HG02763 (cell line): ENCODE data around the gene SYTL1.

Experiments
- ATAC-seq: cut with Tn5 transposase; IDR thresholded peaks from one replicate; pipeline ENCODE4 v1.9.1; 2021; ENCODE audit warnings: mild to moderate bottlenecking, moderate library complexity; ENCODE audit not compliant: unreplicated experiment

The SYTL1 gene

GRCh38 chr1:27318596-27318995 is 23.2 kb upstream of the SYTL1 start:
- ATAC-seq: no peak

DNA sequence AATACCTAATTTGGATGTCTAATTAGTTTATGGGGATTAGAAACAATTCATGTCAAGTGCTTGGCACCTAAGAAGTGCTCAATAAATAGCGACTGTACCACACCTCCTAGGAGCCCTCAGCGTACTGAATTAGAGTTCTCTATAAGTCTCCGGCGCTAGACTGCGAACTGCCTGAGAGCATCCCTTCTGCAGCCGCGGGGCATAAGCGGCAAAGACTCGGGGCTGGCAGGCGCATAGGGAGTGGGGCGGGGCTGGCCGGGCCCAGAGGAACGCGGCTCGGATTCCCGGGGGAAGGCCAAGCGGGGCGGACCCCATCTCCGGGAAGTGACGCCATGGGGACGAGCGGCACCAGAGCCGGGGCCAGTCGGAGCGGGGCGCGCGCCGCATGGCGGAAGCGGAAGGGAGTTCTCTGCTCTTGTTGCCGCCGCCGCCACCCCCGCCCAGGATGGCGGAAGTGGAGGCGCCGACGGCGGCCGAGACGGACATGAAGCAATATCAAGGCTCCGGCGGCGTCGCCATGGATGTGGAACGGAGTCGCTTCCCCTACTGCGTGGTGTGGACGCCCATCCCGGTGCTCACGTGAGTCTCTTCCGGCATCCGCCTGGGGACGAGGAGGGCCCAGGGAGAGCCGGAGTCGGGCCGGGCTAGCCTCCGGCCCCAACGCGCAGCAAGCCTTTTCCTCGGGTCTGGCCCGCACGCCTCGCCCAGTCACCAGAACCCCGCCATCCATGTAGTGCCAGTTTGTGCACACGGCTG is 19.8 kb upstream of the SYTL1 start, which contains the start of gene TMEM222:
TSS of gene TMEM222 (plus strand) at position 351 of the 756 bp plus-strand sequence. CDS start at position 386, 35 bp downstream.
- ATAC-seq: peak; percentile 92

DNA sequence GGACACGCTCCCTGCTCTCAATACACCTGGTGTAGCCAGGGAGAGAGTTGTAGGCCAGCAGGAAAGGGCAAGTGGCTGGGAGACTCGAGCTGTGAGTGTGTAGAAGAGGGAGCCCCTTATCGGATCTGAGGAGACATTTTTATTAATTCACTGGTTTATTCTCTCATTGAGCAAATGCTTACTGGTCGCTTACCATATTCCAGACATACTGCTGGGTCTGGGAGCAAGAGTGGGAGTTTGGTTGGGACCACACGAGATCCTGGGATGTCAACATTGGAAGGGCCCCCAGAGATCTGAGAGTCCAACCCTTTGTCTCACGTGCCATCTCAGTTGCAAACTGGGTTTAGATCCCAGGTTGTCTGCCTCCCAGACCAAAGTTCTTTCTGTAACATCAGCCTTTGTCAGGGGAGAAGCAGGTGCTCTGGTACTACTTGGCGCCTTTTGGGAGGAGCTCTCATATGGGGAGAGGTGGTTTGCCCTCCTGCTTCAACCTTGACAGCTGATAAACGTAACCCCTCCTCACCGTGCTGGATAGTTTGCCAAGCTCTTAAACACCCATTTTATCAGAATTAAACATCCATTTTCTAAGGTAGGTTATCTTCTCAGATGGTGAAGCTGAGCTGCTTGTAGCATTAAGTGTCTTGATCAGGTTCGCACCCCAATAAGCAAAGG is 19.1 kb upstream of the SYTL1 start:
- no peak for ATAC-seq

DNA sequence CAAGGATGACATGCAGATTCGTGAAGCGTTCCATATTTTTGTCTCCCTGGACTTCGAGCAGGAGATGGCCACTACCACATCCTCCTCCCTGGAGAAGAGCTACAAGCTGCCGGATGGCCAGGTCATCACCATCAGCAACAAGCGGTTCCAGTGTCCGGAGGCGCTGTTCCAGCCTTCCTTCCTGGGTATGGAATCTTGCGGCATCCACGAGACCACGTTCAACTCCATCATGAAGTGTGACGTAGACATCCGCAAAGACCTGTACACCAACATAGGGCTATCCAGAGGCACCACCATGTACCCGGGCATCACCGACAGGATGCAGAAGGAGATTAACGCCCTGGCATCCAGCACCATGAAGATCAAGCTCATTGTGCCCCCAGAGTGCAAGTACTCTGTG is 16.5 kb upstream of the SYTL1 start:
- no peak for ATAC-seq

DNA sequence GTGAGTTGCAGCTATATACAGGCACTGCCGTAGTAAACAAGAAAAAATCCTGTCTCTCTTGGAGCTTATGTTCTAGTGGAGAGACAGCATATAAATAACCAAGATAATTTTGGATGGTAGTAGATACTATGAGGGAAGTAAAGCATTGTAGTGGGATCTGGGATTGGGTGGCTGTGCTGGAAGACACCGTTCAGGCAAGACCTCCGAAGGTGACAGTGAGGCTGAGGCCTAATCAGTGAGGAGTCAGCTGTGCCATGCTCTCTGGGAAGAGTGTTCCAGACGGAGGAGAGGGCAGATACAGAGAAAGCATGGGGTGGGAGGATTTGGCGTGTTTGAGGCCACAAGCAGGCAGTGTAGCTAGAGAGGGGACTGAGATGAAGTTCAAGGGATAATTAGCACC is 13.9 kb upstream of the SYTL1 start:
- ATAC-seq: no peak

GRCh38 chr1:27330786-27331185 is 11.0 kb upstream of the SYTL1 start:
- ATAC-seq: no peak

- ATAC-seq: no peak
These were observed 10.4 kb upstream of the SYTL1 start for GRCh38 chr1:27331426-27331825.

GRCh38 chr1:27331922-27332321 is 9.9 kb upstream of the SYTL1 start:
- ATAC-seq: no peak

DNA sequence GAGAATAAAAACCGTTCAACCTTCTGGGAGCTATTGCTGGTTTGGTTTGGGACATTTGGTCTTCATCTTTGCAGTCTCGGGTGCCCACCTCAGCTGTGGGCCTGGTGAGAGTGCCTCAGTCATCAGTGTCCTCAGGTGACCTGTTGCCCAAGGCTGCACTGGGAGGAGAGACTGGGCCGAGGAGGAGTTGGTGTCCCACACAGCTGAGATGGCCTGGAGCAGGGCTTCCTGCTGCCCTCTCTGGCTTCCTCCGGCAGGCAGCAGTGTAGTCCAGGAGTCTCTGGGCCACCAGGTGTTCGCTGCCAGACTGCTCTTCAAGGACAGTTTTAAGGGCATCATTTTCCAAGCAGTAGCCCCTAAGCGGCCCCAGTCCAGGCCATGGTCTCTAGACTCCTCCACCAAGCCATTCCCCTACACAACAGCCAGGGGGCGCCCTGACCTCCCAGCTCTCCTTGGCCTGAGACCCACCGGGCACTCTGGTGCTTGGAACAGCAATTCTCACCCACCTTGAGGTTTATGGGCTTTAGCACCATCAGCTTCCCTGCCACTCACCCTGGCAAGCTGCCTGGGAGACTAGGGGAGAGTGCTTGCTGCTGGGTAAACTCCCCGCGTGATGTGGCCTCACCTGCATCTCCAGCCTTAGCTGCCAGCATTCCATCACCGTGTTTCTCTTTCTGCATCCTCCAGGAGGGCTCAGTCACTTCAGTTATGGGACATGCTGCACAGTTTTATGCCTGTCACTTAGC is 9.1 kb upstream of the SYTL1 start:
- ATAC-seq: no peak

GRCh38 chr1:27333717-27334279 is 8.0 kb upstream of the SYTL1 start:
- no peak for ATAC-seq

DNA sequence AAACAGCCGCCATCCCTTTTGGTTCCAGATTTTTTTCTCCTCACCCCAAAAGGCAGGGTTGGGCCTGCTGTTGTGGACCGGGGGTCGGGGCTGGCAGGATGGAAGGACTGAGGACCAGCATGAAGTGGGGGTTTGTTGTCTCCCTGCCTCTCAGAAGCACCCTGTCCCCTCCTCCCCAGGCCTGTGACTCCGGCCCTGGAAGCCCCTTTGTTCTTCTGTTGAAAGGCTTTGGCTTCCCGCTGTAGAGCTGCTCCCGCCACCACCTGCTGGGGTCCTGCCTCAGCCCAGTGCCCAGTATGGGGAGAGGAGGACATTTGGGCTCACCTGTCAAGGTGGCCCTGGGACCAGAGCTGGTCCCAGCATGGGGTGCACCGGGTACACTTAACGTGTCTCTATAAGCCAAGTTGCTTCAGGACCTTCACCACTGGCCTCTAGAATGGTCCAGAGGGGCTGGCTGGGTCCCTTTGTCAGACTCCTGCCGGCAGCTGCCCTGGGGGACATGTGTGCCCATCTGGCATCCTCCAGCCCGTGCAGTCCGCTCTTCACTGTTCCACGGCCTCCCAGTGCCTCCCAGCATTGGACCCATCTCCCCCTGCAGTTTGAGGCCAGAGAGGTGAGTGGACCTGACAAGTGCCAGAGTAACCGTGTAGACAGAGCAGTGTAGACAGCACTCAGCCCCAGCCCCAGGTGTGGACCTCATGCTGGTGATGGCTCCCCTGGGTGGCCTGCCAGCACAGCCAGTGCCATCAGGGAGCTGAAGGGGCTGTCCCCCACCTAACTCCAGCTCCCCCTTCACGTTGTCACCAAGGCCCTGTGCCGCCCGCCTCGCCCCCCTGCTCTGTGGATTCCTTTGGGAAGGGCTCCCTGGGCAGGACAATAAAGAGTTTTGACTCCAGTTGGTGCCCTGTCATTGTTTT is 6.1 kb upstream of the SYTL1 start:
- no peak for ATAC-seq

DNA sequence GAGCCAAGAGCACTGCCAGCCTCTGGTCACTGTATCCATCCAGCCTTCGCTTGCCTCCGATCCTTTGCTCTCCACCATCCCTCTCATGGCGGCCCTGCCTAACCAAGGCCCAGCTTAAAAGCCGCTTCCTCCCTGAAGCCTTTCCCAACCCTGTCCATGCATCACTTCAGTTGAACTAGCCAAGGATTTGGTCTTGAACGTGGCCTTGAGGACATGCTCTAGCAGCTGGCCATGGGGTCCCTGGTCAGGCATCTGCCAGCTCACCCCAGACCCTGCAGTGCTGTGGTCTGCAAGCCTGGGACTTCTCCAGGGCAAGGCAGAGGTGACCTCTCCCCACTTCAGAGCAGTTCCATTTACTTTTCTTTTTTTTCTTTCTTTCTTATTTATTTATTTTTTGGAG is 5.1 kb upstream of the SYTL1 start:
- ATAC-seq: no peak

GRCh38 chr1:27338751-27339150 is 3.1 kb upstream of the SYTL1 start:
- ATAC-seq: no peak

- no peak for ATAC-seq
These were observed 2.6 kb upstream of the SYTL1 start for GRCh38 chr1:27339213-27339612.

- ATAC-seq: no peak
These were observed 562 bp downstream of the SYTL1 start for GRCh38 chr1:27342391-27342777.

DNA sequence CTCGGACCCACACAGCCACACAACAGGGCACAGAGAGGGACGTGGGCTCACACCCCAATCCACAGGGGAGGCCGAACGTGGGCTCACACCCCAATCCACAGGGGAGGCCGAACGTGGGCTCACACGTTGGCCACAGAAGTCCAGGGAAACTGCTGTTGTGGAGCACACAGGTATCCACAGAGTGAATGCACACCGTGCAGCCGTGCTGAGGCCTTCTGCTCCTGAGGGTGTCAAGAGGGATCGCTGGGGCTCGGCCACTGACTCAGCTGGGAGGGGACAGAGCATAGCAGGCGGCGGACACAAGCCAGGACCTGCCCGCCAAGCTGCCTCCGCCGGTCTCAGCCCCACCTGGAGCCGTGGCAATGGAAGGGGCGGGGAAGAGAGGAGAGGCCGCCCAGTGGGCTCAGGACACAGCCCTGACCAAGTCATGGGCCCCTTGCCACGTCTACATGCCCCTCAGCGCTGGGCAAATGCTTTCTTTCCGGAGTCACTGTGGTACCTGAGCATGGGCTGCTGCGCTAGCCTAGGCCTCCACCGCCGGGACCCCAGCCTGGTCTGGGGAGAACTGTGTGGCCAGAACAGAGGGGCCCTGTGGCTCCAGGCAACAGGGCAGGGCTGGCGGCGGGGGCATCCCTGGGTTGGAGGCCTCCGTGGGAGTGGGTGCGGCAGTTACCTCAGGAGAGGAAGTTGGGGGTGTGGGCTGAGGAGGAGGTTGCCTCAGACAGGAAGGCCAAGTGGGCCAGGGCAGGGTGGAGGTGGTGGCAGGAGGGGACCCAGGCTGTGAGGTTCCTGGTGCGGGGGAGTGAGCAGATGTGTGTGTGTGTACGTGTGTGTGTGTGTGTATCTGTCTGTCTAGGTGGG is 1.2 kb downstream of the SYTL1 start:
- no peak for ATAC-seq

DNA sequence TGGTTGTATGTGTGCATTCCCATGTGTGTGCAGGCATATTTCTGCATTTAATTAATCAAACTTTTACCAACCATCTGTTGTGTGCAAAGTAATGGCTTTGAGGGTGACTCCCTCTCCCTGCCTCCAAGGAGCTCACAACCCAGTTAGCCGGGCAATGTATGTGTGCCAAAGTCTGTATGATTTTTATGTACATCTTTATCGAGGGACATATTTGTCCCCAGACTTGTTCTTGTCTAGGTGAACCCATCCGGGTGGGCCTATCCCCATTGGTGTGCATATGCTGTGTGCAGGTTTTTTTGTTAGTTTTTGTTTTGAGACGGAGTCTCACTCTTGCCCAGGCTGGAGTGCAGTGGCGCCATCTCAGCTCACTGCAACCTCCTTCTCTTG is 1.8 kb downstream of the SYTL1 start:
- no peak for ATAC-seq

DNA sequence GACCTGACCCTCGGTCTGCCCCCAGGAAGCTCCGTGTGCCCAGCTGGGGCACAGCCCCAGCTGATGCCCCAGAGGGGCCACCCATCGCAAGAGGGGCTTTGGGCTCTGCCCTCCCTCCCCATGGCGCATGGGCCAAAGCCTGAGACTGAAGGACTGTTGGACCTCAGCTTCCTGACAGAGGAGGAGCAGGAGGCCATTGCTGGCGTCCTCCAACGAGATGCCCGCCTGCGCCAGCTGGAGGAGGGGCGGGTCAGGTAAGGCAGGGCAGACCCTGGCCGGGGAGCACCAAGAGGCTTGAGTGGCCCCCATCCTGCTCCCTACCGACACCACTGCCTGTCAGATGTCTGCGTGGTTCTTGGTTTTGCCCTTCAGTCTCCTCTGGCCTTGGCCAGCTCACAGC is 3.5 kb downstream of the SYTL1 start:
- ATAC-seq: no peak

GRCh38 chr1:27346357-27346756 is 4.5 kb downstream of the SYTL1 start:
- ATAC-seq: no peak
